ENCODE data around the gene CACNA1C.
"Not testable (repeated sequence)": the region's sequence is repeated elsewhere in the genome, so short reads cannot be mapped to it uniquely, and the experiment has no call there.

CACNA1C gene

DNA sequence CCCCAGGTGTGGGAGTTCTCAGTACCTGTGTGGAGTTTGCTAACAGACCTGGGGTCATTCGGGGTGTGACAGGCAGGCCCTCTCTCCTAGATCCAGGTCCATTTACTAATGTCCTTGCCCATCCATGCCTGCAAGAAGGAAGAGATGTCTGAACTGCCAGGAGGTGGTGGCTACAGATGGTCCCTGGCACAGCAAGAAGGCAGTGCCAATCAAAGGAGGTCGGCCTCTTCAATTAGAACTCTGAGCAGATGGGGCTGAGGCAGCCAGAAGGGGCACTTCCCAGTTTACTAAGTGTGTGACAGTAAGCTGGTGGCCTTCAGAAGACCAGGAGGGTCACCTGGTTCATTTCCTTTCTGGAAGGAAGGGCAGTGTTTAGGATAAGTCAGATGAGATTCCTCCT is 202.5 kb downstream of the CACNA1C start:
- no peak for FAIRE-seq
- TF ChIP-seq POLR2A (IDR thresholded peaks at IDR 0.05; ENCODE audit: low read depth, low read length) (no peak), SPI1 (IDR thresholded peaks at IDR 0.05; ENCODE audit: low read depth, low read length) (no peak), POU2F2 (IDR thresholded peaks at IDR 0.05; ENCODE audit: low read depth, low read length) (no peak), PAX5 (IDR thresholded peaks at IDR 0.05; ENCODE audit: insufficient read depth, low read length, severe bottlenecking) (no peak), TAF1 (IDR thresholded peaks at IDR 0.05; ENCODE audit: low read depth, low read length) (no peak), POLR2AphosphoS5 (IDR thresholded peaks at IDR 0.05; ENCODE audit: low read depth, low read length) (no peak)
- DNase-seq (ENCODE audit: insufficient read length, low spot score), result no peak

DNA sequence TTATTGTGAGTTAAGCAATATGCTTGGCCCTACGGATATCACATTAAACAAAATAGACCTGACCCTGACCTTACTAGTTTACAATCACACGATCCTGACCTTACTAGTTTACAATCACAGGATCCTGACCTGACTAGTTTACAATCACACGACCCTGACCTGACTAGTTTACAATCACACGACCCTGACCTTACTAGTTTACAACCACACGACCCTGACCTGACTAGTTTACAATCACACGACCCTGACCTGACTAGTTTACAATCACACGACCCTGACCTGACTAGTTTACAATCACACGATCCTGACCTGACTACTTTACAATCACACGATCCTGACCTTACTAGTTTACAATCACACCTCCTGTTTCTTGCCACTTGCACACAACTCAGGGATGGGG is 202.9 kb downstream of the CACNA1C start:
- peak; percentile 97 for FAIRE-seq

DNA sequence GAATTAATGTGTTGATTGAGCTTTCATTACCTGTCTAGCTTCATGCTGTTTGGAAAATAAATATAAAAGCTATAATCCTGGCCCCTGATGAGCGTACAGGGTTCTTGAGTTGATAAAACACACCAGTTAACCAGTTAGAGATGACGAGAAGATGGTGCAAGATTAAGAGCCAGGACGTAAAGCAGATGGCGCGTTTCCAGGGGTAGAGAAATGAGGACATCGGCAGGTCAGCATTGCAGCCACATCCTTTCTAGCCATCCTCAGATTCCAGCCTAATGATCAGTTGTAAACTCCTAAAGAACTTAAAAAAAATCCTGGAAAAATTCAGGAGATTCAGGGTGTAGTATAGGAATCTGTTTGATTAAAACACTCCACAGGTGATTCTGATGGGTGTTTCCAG is 203.7 kb downstream of the CACNA1C start:
- DNase-seq (ENCODE audit: insufficient read length, low spot score) (no peak), FAIRE-seq (no peak)
- TF ChIP-seq SPI1 (IDR thresholded peaks at IDR 0.05; ENCODE audit: low read depth, low read length), result no peak
- no peak for TF ChIP-seq POLR2AphosphoS5 (IDR thresholded peaks at IDR 0.05; ENCODE audit: low read depth, low read length)
- no peak for TF ChIP-seq TAF1 (IDR thresholded peaks at IDR 0.05; ENCODE audit: low read depth, low read length)
- TF ChIP-seq POU2F2 (IDR thresholded peaks at IDR 0.05; ENCODE audit: low read depth, low read length), result no peak
- no peak for TF ChIP-seq PAX5 (IDR thresholded peaks at IDR 0.05; ENCODE audit: insufficient read depth, low read length, severe bottlenecking)
- no peak for TF ChIP-seq POLR2A (IDR thresholded peaks at IDR 0.05; ENCODE audit: low read depth, low read length)

More for the DNA sequence above, 202.9 kb downstream of the CACNA1C start:
- DNase-seq (ENCODE audit: insufficient read length, low spot score), result not testable (repeated sequence)

DNA sequence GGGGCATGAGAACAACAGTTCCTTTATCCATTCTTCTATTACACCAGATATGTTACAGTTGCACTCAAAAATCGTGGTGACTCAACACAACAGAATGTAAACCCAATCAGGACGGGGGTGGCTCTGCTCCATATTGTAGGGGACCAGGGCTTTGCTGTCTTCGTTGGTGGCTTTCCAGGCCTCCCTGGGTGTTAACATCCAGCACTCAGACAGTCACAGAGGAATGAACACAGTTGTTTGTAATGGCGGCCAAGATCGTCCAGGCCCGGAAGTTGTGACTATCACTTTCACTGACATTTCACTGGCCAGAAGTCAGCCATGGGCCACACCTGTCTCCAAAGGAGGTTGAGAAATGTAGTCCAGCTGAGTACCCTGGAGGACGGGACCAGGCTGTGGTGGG is 204.1 kb downstream of the CACNA1C start:
- TF ChIP-seq PAX5 (IDR thresholded peaks at IDR 0.05; ENCODE audit: insufficient read depth, low read length, severe bottlenecking) (no peak), POLR2AphosphoS5 (IDR thresholded peaks at IDR 0.05; ENCODE audit: low read depth, low read length) (no peak), TAF1 (IDR thresholded peaks at IDR 0.05; ENCODE audit: low read depth, low read length) (no peak), POU2F2 (IDR thresholded peaks at IDR 0.05; ENCODE audit: low read depth, low read length) (no peak), POLR2A (IDR thresholded peaks at IDR 0.05; ENCODE audit: low read depth, low read length) (no peak)
- DNase-seq (ENCODE audit: insufficient read length, low spot score), result no peak

DNA sequence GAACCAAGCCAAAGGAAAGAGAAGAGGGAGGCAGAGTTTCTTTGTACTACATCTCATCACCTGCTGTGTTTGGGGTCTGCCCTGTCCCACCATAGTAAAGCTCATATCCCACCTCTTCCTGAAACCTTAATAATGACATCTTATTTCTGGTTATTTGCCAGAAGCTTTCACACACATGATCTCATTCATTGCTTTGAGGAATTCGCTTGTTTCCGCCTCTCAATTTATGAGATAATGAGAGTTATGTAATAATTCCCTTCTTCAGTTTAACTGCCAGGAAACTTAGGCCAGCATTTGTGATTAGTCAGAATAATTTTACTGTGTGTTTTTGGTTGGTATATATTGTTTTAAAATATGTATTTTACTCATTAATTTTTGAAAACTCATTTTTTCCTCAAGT is 205.2 kb downstream of the CACNA1C start:
- DNase-seq (ENCODE audit: insufficient read length, low spot score), result no peak
- FAIRE-seq, result no peak
- TF ChIP-seq POU2F2 (IDR thresholded peaks at IDR 0.05; ENCODE audit: low read depth, low read length) (no peak), POLR2A (IDR thresholded peaks at IDR 0.05; ENCODE audit: low read depth, low read length) (no peak), SPI1 (IDR thresholded peaks at IDR 0.05; ENCODE audit: low read depth, low read length) (no peak), TAF1 (IDR thresholded peaks at IDR 0.05; ENCODE audit: low read depth, low read length) (no peak), PAX5 (IDR thresholded peaks at IDR 0.05; ENCODE audit: insufficient read depth, low read length, severe bottlenecking) (no peak), POLR2AphosphoS5 (IDR thresholded peaks at IDR 0.05; ENCODE audit: low read depth, low read length) (no peak)

More for the DNA sequence above, 204.1 kb downstream of the CACNA1C start:
- FAIRE-seq, result no peak

DNA sequence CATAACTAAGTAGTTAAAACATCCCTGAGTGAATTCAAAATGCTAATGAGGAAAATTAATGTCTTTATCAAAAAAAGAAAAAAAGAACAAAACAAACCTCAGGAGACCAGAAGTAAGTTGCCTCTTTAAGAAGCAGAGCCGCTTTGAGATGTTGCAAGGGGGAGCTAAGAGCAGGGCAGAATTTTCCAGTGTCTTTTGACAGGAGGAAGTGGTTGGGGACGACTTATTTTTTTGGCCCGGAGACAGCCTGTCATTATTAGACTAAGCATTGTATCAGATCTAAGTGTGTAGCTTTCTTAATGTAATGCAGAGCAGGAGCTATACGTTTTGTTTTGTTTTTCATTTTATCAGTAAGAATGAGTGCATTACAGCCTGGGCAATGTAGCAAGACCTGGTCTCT is 206.6 kb downstream of the CACNA1C start:
- FAIRE-seq (no peak), DNase-seq (ENCODE audit: insufficient read length, low spot score) (no peak)
- TF ChIP-seq SPI1 (IDR thresholded peaks at IDR 0.05; ENCODE audit: low read depth, low read length) (no peak), TAF1 (IDR thresholded peaks at IDR 0.05; ENCODE audit: low read depth, low read length) (no peak), POLR2AphosphoS5 (IDR thresholded peaks at IDR 0.05; ENCODE audit: low read depth, low read length) (no peak), POU2F2 (IDR thresholded peaks at IDR 0.05; ENCODE audit: low read depth, low read length) (no peak), PAX5 (IDR thresholded peaks at IDR 0.05; ENCODE audit: insufficient read depth, low read length, severe bottlenecking) (no peak), POLR2A (IDR thresholded peaks at IDR 0.05; ENCODE audit: low read depth, low read length) (no peak)

DNA sequence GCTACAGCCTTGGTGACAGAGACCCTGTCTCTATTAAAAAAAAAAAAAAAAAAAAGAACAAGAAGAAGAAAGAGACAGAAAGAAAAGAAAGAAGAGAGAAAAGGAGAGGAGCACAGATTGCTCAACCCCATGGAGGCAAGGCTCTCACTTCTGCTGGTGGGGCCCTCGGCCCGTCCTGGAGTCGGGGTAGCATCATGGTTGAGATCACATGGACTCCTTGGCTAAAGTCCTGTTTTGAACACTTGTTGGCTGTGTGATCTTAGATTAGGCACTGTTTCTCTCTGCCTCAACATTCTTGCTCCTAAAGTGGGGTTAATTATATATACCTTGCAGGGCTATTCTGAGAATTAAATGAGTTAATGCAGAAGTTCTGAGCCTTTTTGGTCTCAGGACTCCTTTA is 207.7 kb downstream of the CACNA1C start:
- DNase-seq (ENCODE audit: insufficient read length, low spot score) (no peak), FAIRE-seq (no peak)
- no peak for TF ChIP-seq SPI1 (IDR thresholded peaks at IDR 0.05; ENCODE audit: low read depth, low read length)
- no peak for TF ChIP-seq PAX5 (IDR thresholded peaks at IDR 0.05; ENCODE audit: insufficient read depth, low read length, severe bottlenecking)

DNA sequence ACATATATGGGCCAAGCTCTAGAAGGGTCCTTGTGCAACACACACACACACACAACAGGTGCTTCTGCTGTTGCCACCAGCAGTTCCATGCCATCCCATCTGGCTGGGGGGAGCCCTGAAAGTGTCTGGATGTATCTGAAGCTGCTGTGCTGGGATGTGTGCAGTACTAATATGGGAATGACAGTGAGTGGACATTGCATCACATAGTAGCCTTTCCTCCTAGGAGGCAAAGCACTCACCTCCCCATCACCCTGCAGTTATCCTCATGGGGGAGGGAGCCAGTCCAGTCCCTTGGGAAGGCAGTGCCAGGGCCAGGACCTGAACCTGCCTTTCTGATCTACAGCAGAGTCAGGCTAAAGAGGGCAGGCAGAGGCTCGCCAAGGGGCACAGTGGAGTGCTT is 208.9 kb downstream of the CACNA1C start:
- TF ChIP-seq TAF1 (IDR thresholded peaks at IDR 0.05; ENCODE audit: low read depth, low read length), result no peak
- TF ChIP-seq SPI1 (IDR thresholded peaks at IDR 0.05; ENCODE audit: low read depth, low read length), result no peak
- TF ChIP-seq PAX5 (IDR thresholded peaks at IDR 0.05; ENCODE audit: insufficient read depth, low read length, severe bottlenecking), result no peak
- no peak for TF ChIP-seq POLR2A (IDR thresholded peaks at IDR 0.05; ENCODE audit: low read depth, low read length)
- TF ChIP-seq POU2F2 (IDR thresholded peaks at IDR 0.05; ENCODE audit: low read depth, low read length), result no peak
- TF ChIP-seq POLR2AphosphoS5 (IDR thresholded peaks at IDR 0.05; ENCODE audit: low read depth, low read length), result no peak
- FAIRE-seq (no peak), DNase-seq (ENCODE audit: insufficient read length, low spot score) (no peak)

DNA sequence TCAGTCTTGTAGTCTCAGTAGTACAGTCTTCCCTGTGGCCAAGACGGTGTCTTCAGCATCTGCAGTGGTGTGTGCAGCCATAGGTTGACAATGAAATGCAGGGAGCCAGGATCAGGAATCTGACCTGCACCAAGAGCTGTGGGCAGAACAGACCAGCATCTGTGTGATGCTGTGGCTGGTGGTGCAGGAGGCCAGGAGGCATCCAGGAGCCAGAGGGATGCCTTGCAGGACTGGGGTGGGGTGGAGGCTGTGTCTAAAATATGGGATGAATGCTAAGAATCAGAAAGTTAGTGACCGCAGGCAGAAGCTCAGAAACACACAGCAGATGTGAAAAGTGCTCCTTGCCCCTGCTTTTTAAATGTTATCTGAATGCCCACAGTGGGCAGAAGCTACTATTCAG is 209.7 kb downstream of the CACNA1C start:
- no peak for DNase-seq (ENCODE audit: insufficient read length, low spot score)
- no peak for FAIRE-seq

DNA sequence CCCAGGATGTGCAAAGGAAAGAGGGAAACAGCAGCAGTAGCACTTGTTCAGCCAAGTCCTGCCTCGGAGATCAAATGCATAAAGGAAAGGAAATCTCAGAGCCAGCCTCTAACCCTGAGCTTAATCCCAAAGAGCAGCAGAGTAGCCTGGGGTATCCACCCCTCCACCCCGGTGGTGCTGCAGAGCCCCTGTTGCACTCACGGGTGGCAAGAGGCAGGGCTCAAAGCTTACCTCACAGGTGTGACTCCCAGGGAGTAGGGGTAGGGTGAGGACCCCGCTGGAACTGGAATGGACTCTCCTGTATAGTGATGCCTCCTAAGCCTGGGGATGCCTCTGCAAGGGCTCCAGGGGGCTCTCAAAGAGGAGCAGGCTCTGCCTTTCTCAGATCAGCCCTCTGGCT is 211.1 kb downstream of the CACNA1C start:
- TF ChIP-seq TAF1 (IDR thresholded peaks at IDR 0.05; ENCODE audit: low read depth, low read length), result no peak
- TF ChIP-seq POLR2A (IDR thresholded peaks at IDR 0.05; ENCODE audit: low read depth, low read length), result no peak
- TF ChIP-seq SPI1 (IDR thresholded peaks at IDR 0.05; ENCODE audit: low read depth, low read length), result no peak
- TF ChIP-seq POLR2AphosphoS5 (IDR thresholded peaks at IDR 0.05; ENCODE audit: low read depth, low read length), result no peak
- TF ChIP-seq PAX5 (IDR thresholded peaks at IDR 0.05; ENCODE audit: insufficient read depth, low read length, severe bottlenecking), result no peak
- TF ChIP-seq POU2F2 (IDR thresholded peaks at IDR 0.05; ENCODE audit: low read depth, low read length), result no peak
- DNase-seq (ENCODE audit: insufficient read length, low spot score) (no peak), FAIRE-seq (no peak)

More for the DNA sequence above, 209.7 kb downstream of the CACNA1C start:
- TF ChIP-seq TAF1 (IDR thresholded peaks at IDR 0.05; ENCODE audit: low read depth, low read length), result no peak
- TF ChIP-seq POU2F2 (IDR thresholded peaks at IDR 0.05; ENCODE audit: low read depth, low read length), result no peak
- no peak for TF ChIP-seq PAX5 (IDR thresholded peaks at IDR 0.05; ENCODE audit: insufficient read depth, low read length, severe bottlenecking)
- no peak for TF ChIP-seq SPI1 (IDR thresholded peaks at IDR 0.05; ENCODE audit: low read depth, low read length)
- no peak for TF ChIP-seq POLR2A (IDR thresholded peaks at IDR 0.05; ENCODE audit: low read depth, low read length)
- TF ChIP-seq POLR2AphosphoS5 (IDR thresholded peaks at IDR 0.05; ENCODE audit: low read depth, low read length), result no peak

All from GM12891 (cell line).